Right cardiac atrium (tissue), 5 donors: ENCODE measurements around the gene STAT2. TPM values are rescaled to one million over a fixed set of nuclear protein-coding genes. Genes with fewer than 3 reads are reported as not detected.
A peak's percentile ranks its signal among the peaks of the same experiment; 100 is the strongest.

ENCODE experiments used
- ATAC-seq, 2 donors: fragments of 200-7000 bp; cut with Tn5 transposase; one replicate each; pipeline versions ENCODE4 v1.8.0 to v1.9.1; 2020; ENCODE audit warnings: moderate library complexity in 2 of 2, mild to moderate bottlenecking in 1 of 2
- DNase-seq, 3 donors: peaks; one replicate each; pipeline ENCODE4 v3.0.0-alpha.2; 2020
- H3K27ac ChIP-seq: one replicate; pipeline ENCODE4 v1.5.1; 2013; ENCODE audit warnings: mild to moderate bottlenecking, low read length, control low read depth, moderate library complexity
- H3K27me3 ChIP-seq: one replicate; pipeline ENCODE4 v1.6.1; 2013; ENCODE audit not compliant: control insufficient read depth, insufficient read depth
- H3K4me1 ChIP-seq: one replicate; pipeline ENCODE4 v1.6.1; 2013; ENCODE audit warnings: low read length; ENCODE audit not compliant: control insufficient read depth, insufficient read depth
- H3K4me3 ChIP-seq: one replicate; pipeline ENCODE4 v1.5.1; 2013; ENCODE audit warnings: low read length, control low read depth
- H3K9me3 ChIP-seq: one replicate; pipeline ENCODE4 v1.6.1; 2013; ENCODE audit warnings: low read length; ENCODE audit not compliant: control insufficient read depth
- WGBS: extraction: QIAGEN DNeasy Blood & Tissue Kit; methylation state at CpG from one replicate; pipeline ENCODE4 v1.1.7; 2013; 5-methylcytosine and 5-hydroxymethylcytosine counted together
- intact Hi-C, 4 donors: fragments of 100-400 bp; cut with DNase I; formaldehyde crosslinking; loops; one replicate each; pipeline versions ENCODE4 v1.11.0 to v1.14.0; 2022 to 2023
- polyA plus RNA-seq: library from polyadenylated mRNA; stranded (reverse); fragments of 200-250 nt; gene quantifications from one replicate; pipeline ENCODE4 v1.2.3, GENCODE V29; 2013
- total RNA-seq, 4 donors: library from RNA; stranded (reverse); fragmentation: NEBNext Ultra II Directional; extraction: Animal tissue kit (Norgen Biotek cat#: 25700); gene quantifications; one replicate each; pipeline ENCODE4 v1.2.1, GENCODE V29; 2021
- donor health status: healthy with polysubstance abuse.
- donor health status: DM: no; HTN: yes; CAD: no.
- donor health status: DM: no; HTN: no; CAD: no.
- donor health status: DM: no; HTN: yes; CAD: no; lungs with severe emphysema.
- donor health status: DM: yes; HTN: yes; CAD: no.

Gene STAT2
- total and polyA plus RNA-seq, 5 donors = 29.9 to 67.6 (median 50.7) TPM

DNA sequence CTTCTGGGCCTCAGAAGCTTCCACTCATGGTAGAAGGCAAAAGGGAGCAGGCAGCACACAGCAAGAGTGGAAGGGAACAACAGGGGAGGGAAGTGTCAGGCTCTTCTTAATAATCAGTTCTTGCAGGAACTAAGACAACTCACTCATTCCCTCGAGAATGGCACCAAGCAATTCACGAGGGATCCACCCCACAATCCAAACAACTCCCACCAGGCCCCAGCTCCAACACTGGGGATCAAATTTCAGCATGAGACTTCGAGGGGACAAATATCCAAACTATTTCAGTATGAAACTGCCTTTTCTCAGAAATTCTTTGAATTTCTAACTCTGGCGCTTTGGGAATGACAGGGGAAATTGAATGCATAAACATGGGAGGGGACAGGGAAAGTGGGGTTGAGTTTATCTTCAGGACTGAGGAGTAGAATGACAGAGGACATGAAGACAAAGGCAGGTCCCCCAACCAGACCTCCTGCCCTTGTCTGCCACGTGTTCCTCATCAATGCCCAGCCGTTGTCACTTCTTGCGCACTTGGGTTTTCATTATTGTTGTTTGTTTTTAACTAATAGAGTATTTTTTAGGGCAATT lies 27.3 kb upstream of the STAT2 start:
- no peak for DNase-seq
- Histone ChIP-seq H3K27me3 (no peaks in the 10 kb centered on the region), H3K4me1 (no peaks in the 10 kb centered on the region), H3K9me3 (no peaks in the 10 kb centered on the region), H3K4me3 (no peak overlapping the region), H3K27ac (no peak overlapping the region)
- 43% methylated on average over 7 of the region's 7 CpGs for WGBS
- ATAC-seq = no peak
- intact Hi-C loops = no loop called here

DNA sequence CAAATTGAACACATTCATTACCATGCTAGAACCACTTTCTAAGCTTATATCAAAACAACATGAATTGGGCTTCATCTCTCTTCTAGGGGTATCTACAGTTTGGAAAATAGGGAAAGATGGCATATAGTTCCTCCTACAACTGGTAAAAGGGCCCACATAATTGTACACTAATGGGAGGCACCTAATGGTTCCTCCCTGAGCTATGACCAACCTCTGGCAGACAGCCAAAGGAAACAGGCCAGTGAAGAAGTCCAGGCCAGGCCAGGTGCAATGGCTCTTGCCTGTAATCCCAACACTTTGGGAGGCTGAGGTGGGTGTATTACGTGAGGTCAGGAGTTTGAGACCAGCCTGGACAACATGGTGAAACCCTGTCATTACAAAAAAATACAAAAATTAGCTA lies 26.0 kb upstream of the STAT2 start:
- no peak for DNase-seq
- Histone ChIP-seq H3K4me1 (no peaks in the 10 kb centered on the region), H3K27me3 (no peaks in the 10 kb centered on the region), H3K27ac (no peak overlapping the region), H3K4me3 (no peak overlapping the region), H3K9me3 (no peaks in the 10 kb centered on the region)
- WGBS = 93% methylated on average over 1 of the region's 1 CpG
- ATAC-seq = no peak
- intact Hi-C loops = no loop called here

DNA sequence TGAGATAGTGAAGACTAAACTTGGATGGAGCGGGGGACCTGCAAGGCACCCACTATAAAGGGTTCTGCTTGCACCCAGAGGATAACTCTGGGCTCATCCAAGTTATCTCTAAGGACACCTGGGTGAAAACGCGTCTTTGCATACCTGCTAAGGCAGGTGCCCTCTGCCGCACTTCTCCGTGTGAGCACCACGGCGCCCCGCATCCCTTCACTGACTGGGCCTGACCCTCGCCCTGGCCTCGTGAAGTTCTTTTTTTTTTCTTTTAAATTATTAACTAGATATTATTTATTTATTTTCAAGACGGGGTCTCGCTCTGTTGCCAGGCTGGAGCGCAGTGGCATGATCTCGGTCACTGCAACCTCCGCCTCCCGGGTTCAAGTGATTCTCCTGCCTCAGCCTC lies 22.7 kb upstream of the STAT2 start:
- WGBS = 94% methylated on average over 16 of the region's 16 CpGs
- intact Hi-C loops = no loop called here
- DNase-seq = no peak
- no peak for ATAC-seq
- H3K4me3 ChIP-seq = no peak overlapping the region
- no peaks in the 10 kb centered on the region for H3K9me3 ChIP-seq
- H3K4me1 ChIP-seq = no peaks in the 10 kb centered on the region
- no peak overlapping the region for H3K27ac ChIP-seq
- H3K27me3 ChIP-seq = no peaks in the 10 kb centered on the region

GRCh38 chr12:56377989-56378316 lies 18.0 kb upstream of the STAT2 start:
- H3K4me1 ChIP-seq = no peaks in the 10 kb centered on the region
- intact Hi-C loops = no loop called here
- no peaks in the 10 kb centered on the region for H3K27me3 ChIP-seq
- no peak for ATAC-seq
- no peaks in the 10 kb centered on the region for H3K9me3 ChIP-seq
- no peak for DNase-seq
- 39% methylated on average over 1 of the region's 1 CpG for WGBS
- H3K4me3 ChIP-seq = no peak overlapping the region
- H3K27ac ChIP-seq = no peak overlapping the region

DNA sequence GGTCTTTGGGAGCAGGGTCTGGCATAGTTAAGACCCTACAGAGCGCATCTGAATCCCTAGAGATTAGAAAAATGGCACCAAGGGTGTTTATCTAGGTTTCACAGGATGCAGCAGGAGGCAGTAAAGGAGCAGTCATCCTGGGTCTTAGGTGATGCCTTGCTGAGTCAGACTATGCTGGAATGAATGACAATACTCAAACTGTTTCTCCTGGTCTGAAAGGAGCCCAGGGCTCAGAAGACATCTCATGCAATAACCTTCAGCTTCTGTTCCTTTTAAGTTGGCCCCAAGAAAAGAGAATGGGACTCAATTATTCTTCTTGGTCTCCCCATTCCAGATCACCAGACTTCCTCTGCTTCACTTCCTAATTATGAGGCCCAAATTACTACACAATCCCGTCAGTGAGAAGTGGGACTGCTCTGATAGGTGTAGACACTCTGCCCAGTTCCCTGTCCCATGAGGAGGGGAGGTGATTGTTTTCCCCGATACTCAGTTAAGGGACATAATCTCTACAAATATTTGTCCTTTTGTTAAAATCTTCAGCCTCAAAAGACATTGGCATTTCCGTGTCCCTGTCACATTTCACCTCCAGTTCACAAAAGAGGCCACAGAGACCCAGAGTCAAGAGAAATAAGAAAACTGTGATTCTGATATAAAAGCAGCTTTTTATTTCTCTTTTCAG lies 17.5 kb upstream of the STAT2 start:
- Histone ChIP-seq H3K4me1 (no peaks in the 10 kb centered on the region), H3K9me3 (no peaks in the 10 kb centered on the region), H3K27ac (no peak overlapping the region), H3K27me3 (no peaks in the 10 kb centered on the region), H3K4me3 (no peak overlapping the region)
- no peak for DNase-seq
- WGBS = 58% methylated on average over 4 of the region's 4 CpGs
- intact Hi-C loops = no loop called here
- ATAC-seq = peak in 1 of 2 donors; percentile 42

DNA sequence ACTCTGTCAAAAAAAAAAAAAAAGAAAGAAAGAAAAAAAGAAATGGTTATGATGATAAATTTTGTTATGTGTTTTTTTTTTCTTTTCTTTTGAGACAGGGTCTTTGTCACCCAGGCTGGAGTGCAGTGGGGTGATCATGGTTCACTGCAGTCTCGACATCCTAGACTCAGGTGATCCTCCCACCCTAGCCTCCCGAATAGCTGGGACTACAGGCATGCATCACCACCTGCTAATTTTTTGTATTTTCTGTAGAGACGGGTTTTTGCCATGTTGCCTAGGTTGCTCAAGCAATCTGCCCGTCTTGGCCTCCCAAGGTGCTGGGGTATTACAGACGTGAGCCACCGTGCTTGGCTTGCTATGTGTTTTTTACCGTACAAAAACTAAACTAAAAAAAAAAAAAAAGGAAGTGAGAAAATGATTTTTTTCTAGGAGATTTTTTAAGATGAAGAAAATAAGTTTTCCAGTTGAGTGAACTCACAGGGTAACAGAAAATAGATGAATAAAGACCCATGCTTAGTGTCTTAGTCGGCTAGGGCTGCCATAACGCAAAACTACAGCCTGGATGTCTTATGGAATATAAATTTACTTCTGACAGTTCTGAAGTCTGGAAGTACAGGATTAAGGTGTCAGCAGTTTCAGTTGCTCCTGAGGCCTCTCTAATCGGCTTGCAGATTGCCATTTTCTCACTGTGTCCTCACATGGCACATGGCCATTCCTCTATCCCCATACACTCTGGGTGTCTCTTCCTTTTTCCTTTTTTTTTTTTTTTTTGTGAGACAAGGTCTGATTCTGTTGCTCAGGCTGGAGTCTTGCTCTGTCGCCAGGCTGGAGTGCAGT lies 15.9 kb upstream of the STAT2 start:
- 76% methylated on average over 11 of the region's 11 CpGs for WGBS
- H3K27ac ChIP-seq = no peak overlapping the region
- H3K4me1 ChIP-seq = no peaks in the 10 kb centered on the region
- no peaks in the 10 kb centered on the region for H3K9me3 ChIP-seq
- no peak for DNase-seq
- ATAC-seq = no peak
- no peak overlapping the region for H3K4me3 ChIP-seq
- intact Hi-C loops = no loop called here
- no peaks in the 10 kb centered on the region for H3K27me3 ChIP-seq

DNA sequence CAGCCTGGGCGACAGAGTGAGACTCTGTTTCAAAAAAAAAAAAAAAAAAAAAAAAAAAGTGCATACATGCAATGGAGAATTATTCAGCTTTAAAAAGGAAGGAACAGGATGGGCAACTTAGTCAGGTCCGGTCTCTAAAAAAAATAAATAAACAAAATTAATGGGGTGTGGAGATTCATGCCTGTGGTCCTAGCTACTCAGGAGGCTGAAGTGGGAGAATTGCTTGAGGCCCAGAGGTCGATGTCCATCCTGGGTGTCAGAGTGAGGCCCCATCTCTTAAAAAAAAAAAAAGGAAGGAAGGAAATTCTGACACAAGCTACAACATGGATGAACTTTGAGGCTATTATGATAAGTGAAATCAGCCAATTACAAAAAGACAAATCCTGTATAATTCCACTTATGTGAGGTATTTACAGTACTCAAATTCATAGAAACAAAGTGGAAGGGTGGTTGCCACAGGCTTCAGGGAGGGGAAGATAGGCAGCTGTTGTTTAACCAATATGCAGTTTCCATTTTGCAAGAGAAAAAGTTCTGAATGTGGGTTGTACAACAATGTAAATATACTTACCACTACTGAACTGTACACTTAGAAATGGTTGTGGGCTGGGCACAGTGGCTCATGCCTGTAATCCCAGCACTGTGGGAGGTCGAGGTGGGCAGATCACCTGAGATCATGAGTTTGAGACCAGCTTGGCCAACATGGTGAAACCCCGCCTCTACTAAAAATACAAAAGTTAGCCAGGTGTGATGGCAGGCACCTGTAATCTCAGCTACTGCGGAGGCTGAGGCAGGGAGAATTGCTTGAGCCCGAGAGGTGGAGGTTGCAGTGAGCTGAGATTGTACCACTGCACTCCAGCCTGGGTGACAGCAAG lies 15.1 kb upstream of the STAT2 start:
- no peaks in the 10 kb centered on the region for H3K9me3 ChIP-seq
- no peaks in the 10 kb centered on the region for H3K4me1 ChIP-seq
- 74% methylated on average over 7 of the region's 7 CpGs for WGBS
- no peak overlapping the region for H3K4me3 ChIP-seq
- ATAC-seq = peak in 1 of 2 donors; percentile 89
- no peaks in the 10 kb centered on the region for H3K27me3 ChIP-seq
- DNase-seq = no peak
- intact Hi-C loops = no loop called here
- H3K27ac ChIP-seq = no peak overlapping the region

DNA sequence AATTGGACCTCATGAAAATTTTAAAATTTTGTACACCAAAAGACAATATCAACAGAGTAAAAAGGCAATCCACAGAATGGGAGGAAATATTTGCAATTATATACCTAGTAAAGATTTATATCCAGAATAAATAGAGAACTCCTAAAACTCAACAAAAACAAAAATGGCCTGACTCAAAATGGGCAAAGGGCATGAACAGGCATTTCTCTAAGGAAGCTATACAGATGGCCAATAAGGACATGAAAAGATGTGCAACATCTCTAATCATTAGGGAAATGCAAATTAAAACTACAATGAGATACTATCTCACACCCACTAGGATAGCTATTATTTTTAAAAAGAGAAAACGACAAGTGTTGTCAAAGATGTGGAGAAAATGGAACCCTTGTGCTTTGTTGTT lies 13.6 kb upstream of the STAT2 start:
- ATAC-seq (no peak), DNase-seq (no peak)
- Histone ChIP-seq H3K27me3 (no peaks in the 10 kb centered on the region), H3K4me3 (no peak overlapping the region), H3K4me1 (no peaks in the 10 kb centered on the region), H3K9me3 (no peaks in the 10 kb centered on the region), H3K27ac (no peak overlapping the region)
- 95% methylated on average over 1 of the region's 1 CpG for WGBS
- intact Hi-C loops = no loop called here

DNA sequence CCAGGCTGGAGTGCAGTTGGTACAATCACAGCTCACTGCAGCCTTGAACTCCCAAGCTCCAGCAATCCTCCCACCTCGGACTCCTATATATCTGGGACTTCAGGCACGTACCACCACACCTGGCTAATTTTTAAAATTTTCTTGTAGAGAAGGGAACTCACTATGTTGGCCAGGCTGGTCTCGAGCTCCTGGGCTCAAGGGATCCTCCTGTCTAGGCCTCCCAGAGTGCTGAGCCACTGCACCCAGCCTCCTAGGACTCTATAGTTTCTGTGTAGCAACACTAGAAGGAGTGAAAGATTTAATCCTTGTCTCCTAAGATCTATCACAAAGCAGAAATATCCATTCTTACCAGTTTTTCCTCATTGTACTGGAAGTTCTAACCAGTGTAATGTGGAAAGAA lies 7.0 kb upstream of the STAT2 start:
- intact Hi-C loops = loop anchor here in 1 of 4 donors (10.0 kb wide), 1 partner anchor 78 kb away; the partner anchor contains the start of gene TIMELESS
- WGBS = 83% methylated on average over 3 of the region's 3 CpGs
- no peaks in the 10 kb centered on the region for H3K27me3 ChIP-seq
- no peaks in the 10 kb centered on the region for H3K4me1 ChIP-seq
- no peak overlapping the region for H3K27ac ChIP-seq
- no peak for DNase-seq
- no peak for ATAC-seq
- H3K9me3 ChIP-seq = no peaks in the 10 kb centered on the region
- no peak overlapping the region for H3K4me3 ChIP-seq

- Histone ChIP-seq H3K27ac (no peak within 1 kb of the TSS), H3K4me3 (no peak within 1 kb of the TSS), H3K27me3 (no peaks in the 10 kb centered on the region), H3K9me3 (no peaks in the 10 kb centered on the region), H3K4me1 (peaks cover 2% of the 10 kb centered on the region)
- intact Hi-C loops = loop anchor here in 1 of 4 donors (10.0 kb wide), 1 partner anchor 82 kb away; the partner anchor contains the start of gene TIMELESS
- WGBS = 93% methylated on average over 10 of the region's 10 CpGs
- no peak for DNase-seq
- no peak for ATAC-seq
These were observed 2.5 kb upstream of the STAT2 start, which contains the start of gene APOF for GRCh38 chr12:56362130-56363059. APOF (minus strand) TSS chr12:56362857; CDS start chr12:56362745, 112 bp downstream.
